Sigmoid colon (tissue), 7 donors: ENCODE results near the gene TMEM263. TPM values are rescaled to one million over a fixed set of nuclear protein-coding genes. Genes with fewer than 3 reads are reported as not detected.

Source experiments
- DNase-seq: peaks from one replicate; pipeline ENCODE4 v3.0.0-alpha.2; 2019
- H3K27ac ChIP-seq, 4 donors: fragments of 200-600 bp; sonication (generic); one replicate each; pipeline ENCODE4 v1.5.1; 2016 to 2019; ENCODE audit warnings: mild to moderate bottlenecking in 1 of 4
- H3K27me3 ChIP-seq, 3 donors: fragments of 200-600 bp; sonication (generic); one replicate each; pipeline ENCODE4 v1.5.1; 2019; ENCODE audit warnings: mild to moderate bottlenecking in 1 of 3
- H3K36me3 ChIP-seq, 4 donors: fragments of 200-600 bp; sonication (generic); one replicate each; pipeline ENCODE4 v1.5.1; 2016 to 2019
- H3K4me1 ChIP-seq, 4 donors: fragments of 200-600 bp; sonication (generic); one replicate each; pipeline ENCODE4 v1.5.1; 2017 to 2019
- H3K4me3 ChIP-seq, 4 donors: fragments of 200-600 bp; sonication (generic); one replicate each; pipeline ENCODE4 v1.5.1; 2017 to 2019; ENCODE audit warnings: mild to moderate bottlenecking in 2 of 4, moderate library complexity in 1 of 4
- H3K9me3 ChIP-seq, 4 donors: fragments of 200-600 bp in 3 of 4; sonication (generic) in 3 of 4; one replicate each; pipeline versions ENCODE4 v1.5.1 to v1.6.1; 2013 to 2019
- CTCF ChIP-seq, 4 experiments: fragments of 450-650 bp in 3 of 4; fragments of 200-600 bp in 1 of 4; IDR thresholded peaks; one replicate each; pipeline ENCODE4 v1.5.1; 2016 to 2019; ENCODE audit warnings: antibody characterized with exemption in 4 of 4, mild to moderate bottlenecking in 3 of 4, moderate library complexity in 2 of 4
- EP300 ChIP-seq, 4 donors: sonication (generic); formaldehyde crosslinking; IDR thresholded peaks; one replicate each; pipeline ENCODE4 v1.6.1; 2017; ENCODE audit warnings: antibody characterized with exemption in 4 of 4
- POLR2A ChIP-seq, 2 donors: fragments of 450-650 bp; IDR thresholded peaks; one replicate each; pipeline ENCODE4 v1.6.1; 2016; ENCODE audit warnings: antibody characterized with exemption in 2 of 2, mild to moderate bottlenecking in 2 of 2, moderate library complexity in 2 of 2
- POLR2AphosphoS5 ChIP-seq, 4 donors: sonication (generic); formaldehyde crosslinking; IDR thresholded peaks; one replicate each; pipeline ENCODE4 v1.6.1; 2017; ENCODE audit warnings: antibody characterized with exemption in 4 of 4
- WGBS, 2 donors: extraction: QIAGEN DNeasy Blood & Tissue Kit; methylation state at CpG; one replicate each; pipeline ENCODE4 v1.1.7; 2013; 5-methylcytosine and 5-hydroxymethylcytosine counted together
- intact Hi-C: fragments of 100-400 bp; cut with DNase I; formaldehyde crosslinking; loops from one replicate; pipeline ENCODE4 v1.15.1; 2023
- polyA plus RNA-seq, 3 donors: library from polyadenylated mRNA; stranded (reverse); fragments of 200-250 nt; gene quantifications; one replicate each; pipeline ENCODE4 v1.2.3, GENCODE V29; 2013
- total RNA-seq, 4 donors: library from RNA; depleted of rRNA; stranded (reverse); fragments of >200 nt; gene quantifications; one replicate each; pipeline ENCODE4 v1.1.0, GENCODE V29; 2016
- donor health status: healthy with polysubstance abuse.
- donor health status: Bipolar disorder and iron deficiency.
- donor health status: healthy.

The TMEM263 gene
- total and polyA plus RNA-seq, 7 donors: 12.6 to 51.7 (median 39.5) TPM

GRCh38 chr12:106975098-106975497 is 19.4 kb downstream of the TMEM263 start:
- no peaks in the 10 kb centered on the region for H3K9me3 ChIP-seq
- H3K27ac ChIP-seq: peak overlapping the region in 1 of 4 donors; percentile 31
- H3K4me1 ChIP-seq: peaks cover 0 to 63% (median 53%) of the 10 kb centered on the region in 4 donors
- H3K36me3 ChIP-seq: peaks cover 0 to 19% (median 6%) of the 10 kb centered on the region in 4 donors
- TF ChIP-seq EP300 (IDR thresholded peaks at IDR 0.05): no peak
- no peak for TF ChIP-seq CTCF (IDR thresholded peaks at IDR 0.05)
- TF ChIP-seq POLR2A (IDR thresholded peaks at IDR 0.05): no peak
- TF ChIP-seq POLR2AphosphoS5 (IDR thresholded peaks at IDR 0.05): no peak
- H3K27me3 ChIP-seq: no peaks in the 10 kb centered on the region
- 92 to 93% methylated on average over 8 of the region's 8 CpGs for WGBS, 2 donors
- no peak overlapping the region for H3K4me3 ChIP-seq
- no peak for DNase-seq
- intact Hi-C loops: no loop called here

GRCh38 chr12:106975993-106976658 is 20.4 kb downstream of the TMEM263 start:
- Histone ChIP-seq H3K27me3 (no peaks in the 10 kb centered on the region), H3K9me3 (no peaks in the 10 kb centered on the region), H3K36me3 (peaks cover 0 to 11% (median 3%) of the 10 kb centered on the region in 4 donors), H3K4me3 (no peak overlapping the region), H3K4me1 (peaks cover 0 to 69% (median 54%) of the 10 kb centered on the region in 4 donors), H3K27ac (peak overlapping the region in 3 of 4 donors; percentile 15 to 70 (median 31))
- TF ChIP-seq POLR2A (IDR thresholded peaks at IDR 0.05) (no peak), EP300 (IDR thresholded peaks at IDR 0.05) (no peak), POLR2AphosphoS5 (IDR thresholded peaks at IDR 0.05) (peak in 1 of 4 donors; percentile 11), CTCF (IDR thresholded peaks at IDR 0.05) (no peak)
- whole genome bisulfite sequencing, 2 donors: 73 to 88% methylated on average over 3 of the region's 3 CpGs
- no peak for DNase-seq
- intact Hi-C loops: no loop called here

GRCh38 chr12:106976668-106977067 is 21.0 kb downstream of the TMEM263 start:
- H3K27ac ChIP-seq: peak overlapping the region; percentile 15 to 70 (median 35)
- WGBS, 2 donors: 32 to 77% methylated on average over 1 of the region's 1 CpG
- intact Hi-C loops: no loop called here
- no peak overlapping the region for H3K4me3 ChIP-seq
- H3K9me3 ChIP-seq: no peaks in the 10 kb centered on the region
- TF ChIP-seq POLR2A (IDR thresholded peaks at IDR 0.05) (no peak), CTCF (IDR thresholded peaks at IDR 0.05) (no peak), POLR2AphosphoS5 (IDR thresholded peaks at IDR 0.05) (no peak), EP300 (IDR thresholded peaks at IDR 0.05) (no peak)
- H3K36me3 ChIP-seq: peaks cover 0 to 6% (median 0%) of the 10 kb centered on the region in 4 donors
- H3K27me3 ChIP-seq: no peaks in the 10 kb centered on the region
- peaks cover 0 to 73% (median 55%) of the 10 kb centered on the region in 4 donors for H3K4me1 ChIP-seq
- DNase-seq: no peak

GRCh38 chr12:106978035-106978800 is 22.5 kb downstream of the TMEM263 start:
- 14 to 56% methylated on average over 9 of the region's 9 CpGs for WGBS, 2 donors
- Histone ChIP-seq H3K9me3 (no peaks in the 10 kb centered on the region), H3K27me3 (no peaks in the 10 kb centered on the region), H3K27ac (peak overlapping the region; percentile 51 to 70 (median 59)), H3K36me3 (peaks cover 0 to 8% (median 0%) of the 10 kb centered on the region in 4 donors), H3K4me3 (no peak overlapping the region), H3K4me1 (peaks cover 0 to 60% (median 52%) of the 10 kb centered on the region in 4 donors)
- intact Hi-C loops: no loop called here
- DNase-seq: peak; percentile 83
- TF ChIP-seq EP300 (IDR thresholded peaks at IDR 0.05): no peak
- no peak for TF ChIP-seq CTCF (IDR thresholded peaks at IDR 0.05)
- peak in 1 of 4 donors; percentile 16 for TF ChIP-seq POLR2AphosphoS5 (IDR thresholded peaks at IDR 0.05)
- TF ChIP-seq POLR2A (IDR thresholded peaks at IDR 0.05): no peak
